Measurements from ENCODE around the gene POMGNT2. TPM values are rescaled to one million over a fixed set of nuclear protein-coding genes. Genes with fewer than 3 reads are reported as not detected.
A peak's percentile ranks its signal among the peaks of the same experiment; 100 is the strongest.

Gene POMGNT2
- total RNA-seq: 10 to 100 TPM in 6 of 8 experiments, 1 to 10 TPM in 2; 4.2 to 41.5 (median 14.2) TPM

DNA sequence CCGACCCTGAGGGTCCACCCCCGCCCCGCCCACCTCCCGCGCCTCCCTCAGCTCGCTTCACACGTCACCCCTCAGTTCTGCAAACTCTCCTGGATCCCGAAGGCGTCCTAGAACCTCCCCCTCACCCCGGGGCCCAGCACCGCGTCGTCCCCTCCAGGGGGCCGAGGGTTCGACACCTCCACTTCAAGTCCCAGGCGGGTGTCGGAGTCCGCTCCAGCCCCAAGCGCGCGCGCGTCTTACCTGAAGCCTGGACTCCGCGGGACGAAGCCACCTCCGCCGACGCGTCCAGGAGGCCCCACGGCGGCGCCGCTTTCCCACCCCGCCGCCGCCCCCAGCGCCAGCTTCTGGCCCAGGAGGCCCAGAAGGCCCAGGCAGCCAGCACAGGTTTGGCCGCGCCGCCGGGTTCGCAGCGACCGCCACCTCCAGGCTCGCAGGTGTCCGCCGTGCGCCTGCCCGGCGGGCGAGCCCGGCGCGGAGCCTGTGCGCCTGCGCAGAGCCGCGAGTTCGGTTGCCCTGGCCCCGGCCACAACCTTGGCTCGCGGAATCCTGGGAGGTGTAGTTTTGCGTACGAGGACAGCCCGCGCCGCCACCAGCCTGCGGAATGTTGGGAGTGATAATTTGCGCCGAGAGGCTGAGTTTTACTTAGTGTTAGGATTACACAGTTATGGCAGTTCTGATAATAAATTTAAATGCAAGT, at the start of gene POMGNT2:
Gene POMGNT2, minus strand, starts transcription at position 484 of the 697 bp plus-strand sequence. CDS start 24,648 bp downstream, outside the sequence.
- H3K27ac ChIP-seq: no peak within 1 kb of the TSS
- peak within 1 kb of the TSS; percentile 65 to 94 (median 74) for H3K4me3 ChIP-seq
- peaks cover 8 to 10% of the 10 kb centered on the region in 2 donors for H3K4me1 ChIP-seq (replicated peaks in 1 of 2)
- WGBS, 10 experiments: 0 to 10% (median 0%) methylated on average over 1 to 10 of the region's 71 CpGs; no CpG with 5 or more reads in 3 of the 10 experiments
- in situ Hi-C loops (cut with MboI; ENCODE audit: low pct_unique_long_range_greater_than_20kb in 2 of 9, low sequenced_read_pairs in 9 of 9, unreplicated experiment in 9 of 9): no loop called here
- peak; percentile 97 to 99 (median 98) for ATAC-seq (replicated peaks in 6 of 8)

DNA sequence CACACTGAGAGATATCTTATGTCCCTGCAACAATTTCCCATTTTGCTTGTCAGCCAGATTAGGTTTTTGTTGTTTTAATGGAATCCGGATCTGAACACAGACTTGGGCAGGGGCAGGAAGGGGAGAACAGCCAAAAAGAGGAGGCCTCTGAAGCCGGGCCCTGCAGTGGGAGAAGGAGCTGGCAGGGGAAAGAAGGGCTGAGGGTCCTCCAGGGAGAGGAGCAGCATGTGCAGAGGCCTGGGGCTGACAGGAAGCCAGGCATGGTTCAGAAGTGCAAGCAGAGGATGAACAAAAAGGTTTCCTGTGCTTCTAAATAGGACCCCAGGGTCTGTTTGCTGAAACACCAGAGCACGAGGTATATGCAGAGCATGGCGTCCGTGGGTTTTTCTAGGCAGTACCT, 49.1 kb upstream of the POMGNT2 start:
- 68 to 100% (median 81%) methylated on average over 2 to 5 of the region's 5 CpGs; no CpG with 5 or more reads in 6 of the 10 experiments for WGBS, 10 experiments
- peak overlapping the region in 1 of 2 donors; percentile 89 for H3K27ac ChIP-seq
- no peak for ATAC-seq (replicated peaks in 6 of 8)
- in situ Hi-C loops (cut with MboI; ENCODE audit: low pct_unique_long_range_greater_than_20kb in 2 of 9, low sequenced_read_pairs in 9 of 9, unreplicated experiment in 9 of 9): loop anchor here in 4 of 9 experiments (10.0 to 25.0 kb wide), 4 partner anchors 190 to 357 kb away; no protein-coding TSS in a partner anchor
- peaks cover 31 to 33% of the 10 kb centered on the region in 2 donors for H3K4me1 ChIP-seq (replicated peaks in 1 of 2)
- H3K4me3 ChIP-seq: no peak overlapping the region

DNA sequence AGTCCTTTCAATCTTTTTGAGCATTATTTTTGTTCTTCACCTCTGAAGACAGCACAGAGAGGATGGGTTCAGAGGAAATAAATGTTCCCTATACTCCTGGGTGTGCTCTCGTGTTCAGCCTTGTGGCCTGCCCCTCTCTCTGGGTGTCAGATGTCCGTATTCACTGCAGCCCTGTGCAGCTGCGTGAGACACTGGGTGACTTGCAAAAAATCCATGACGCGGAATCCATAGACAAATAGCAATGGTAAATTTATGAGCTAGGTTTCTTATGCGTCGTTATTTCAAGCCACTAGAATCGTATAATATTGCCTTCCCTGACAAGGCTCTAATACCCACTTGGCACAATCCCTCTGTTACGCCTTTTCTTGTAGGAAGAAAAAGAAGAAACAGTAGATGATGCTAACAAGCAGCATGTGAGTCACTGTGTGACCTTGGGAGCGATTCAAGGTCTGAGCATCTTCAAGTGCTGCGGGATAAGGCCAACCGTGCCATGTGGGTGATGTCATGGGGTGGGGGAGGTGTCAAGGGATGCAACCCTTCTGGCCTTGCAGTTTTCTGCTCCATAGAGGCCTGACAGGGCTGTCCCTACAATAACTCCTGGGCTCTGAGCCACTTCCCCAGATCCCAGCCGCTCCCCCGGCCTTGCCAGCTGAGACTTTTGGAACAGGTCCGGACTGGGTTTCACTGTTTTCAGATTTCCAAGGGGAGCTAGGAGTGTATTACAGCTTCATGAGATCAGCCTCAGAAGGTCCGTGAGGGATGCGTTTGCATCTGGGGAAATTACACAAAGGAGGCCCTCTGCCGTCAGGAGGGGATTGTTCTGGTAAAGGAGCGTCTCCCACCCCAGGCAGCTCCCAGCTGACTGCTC, 47.6 kb upstream of the POMGNT2 start:
- WGBS, 10 experiments: 5 to 60% (median 31%) methylated on average over 2 to 14 of the region's 19 CpGs
- peak; percentile 78 to 90 (median 86) for ATAC-seq (replicated peaks in 6 of 8)
- H3K4me1 ChIP-seq (replicated peaks in 1 of 2): peaks cover 31 to 33% of the 10 kb centered on the region in 2 donors
- no peak overlapping the region for H3K4me3 ChIP-seq
- in situ Hi-C loops (cut with MboI; ENCODE audit: low pct_unique_long_range_greater_than_20kb in 2 of 9, low sequenced_read_pairs in 9 of 9, unreplicated experiment in 9 of 9): loop anchor here in 4 of 9 experiments (10.0 to 25.0 kb wide), 4 partner anchors 189 to 359 kb away; no protein-coding TSS in a partner anchor
- H3K27ac ChIP-seq: peak overlapping the region; percentile 89 to 94

DNA sequence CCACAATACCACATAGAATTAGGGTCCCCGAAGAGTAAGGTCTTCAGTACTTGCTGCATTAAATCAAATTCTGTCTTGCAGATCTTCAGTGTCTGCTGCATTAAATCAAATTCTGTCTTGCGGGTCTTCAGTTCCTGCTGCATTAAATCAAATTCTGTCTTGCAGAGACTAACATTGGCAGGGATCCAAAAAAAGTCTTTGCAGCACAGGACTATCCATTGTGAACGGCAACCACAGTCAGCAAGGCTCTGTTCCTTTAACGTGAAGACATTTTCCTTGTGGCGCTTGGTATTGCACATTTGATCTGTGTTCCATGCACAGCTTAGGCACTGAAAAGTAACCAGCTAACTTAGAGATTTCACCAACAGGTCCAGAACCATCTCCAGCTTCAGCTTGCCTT, 46.8 kb upstream of the POMGNT2 start:
- in situ Hi-C loops (cut with MboI; ENCODE audit: low pct_unique_long_range_greater_than_20kb in 2 of 9, low sequenced_read_pairs in 9 of 9, unreplicated experiment in 9 of 9): loop anchor here in 4 of 9 experiments (10.0 to 25.0 kb wide), 4 partner anchors 188 to 360 kb away; no protein-coding TSS in a partner anchor
- H3K4me1 ChIP-seq (replicated peaks in 1 of 2): peaks cover 31 to 33% of the 10 kb centered on the region in 2 donors
- H3K4me3 ChIP-seq: no peak overlapping the region
- peak overlapping the region; percentile 89 to 94 for H3K27ac ChIP-seq
- ATAC-seq (replicated peaks in 6 of 8): peak in 7 of 8 experiments; percentile 7 to 33 (median 26)
- WGBS, 10 experiments: 4 to 60% (median 44%) methylated on average over 1 to 5 of the region's 5 CpGs

DNA sequence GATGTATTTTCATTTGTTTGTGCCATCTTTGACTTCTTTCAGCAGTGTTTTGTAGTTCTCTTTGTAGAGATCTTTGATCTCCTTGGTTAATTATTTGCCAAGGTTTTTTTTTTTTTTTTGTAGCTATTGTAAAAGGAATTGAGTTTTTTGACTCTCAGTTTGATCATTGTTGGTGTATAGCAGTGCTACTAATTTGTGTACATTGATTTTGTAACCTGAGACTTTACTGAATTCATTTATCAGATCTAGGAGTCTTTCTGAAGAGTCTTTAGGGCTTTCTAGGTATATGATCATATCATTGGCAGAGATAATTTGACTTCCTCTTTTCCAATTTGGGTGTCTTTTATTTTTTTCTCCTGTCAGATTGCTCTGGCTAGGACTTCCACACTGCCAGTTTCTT, 42.2 kb upstream of the POMGNT2 start:
- Histone ChIP-seq H3K27ac (no peak overlapping the region), H3K4me3 (no peak overlapping the region), H3K4me1 (replicated peaks in 1 of 2) (peaks cover 11 to 13% of the 10 kb centered on the region in 2 donors)
- no peak for ATAC-seq (replicated peaks in 6 of 8)
- in situ Hi-C loops (cut with MboI; ENCODE audit: low pct_unique_long_range_greater_than_20kb in 2 of 9, low sequenced_read_pairs in 9 of 9, unreplicated experiment in 9 of 9): loop anchor here in 1 of 9 experiments (25.0 kb wide), 1 partner anchor 186 kb away; no protein-coding TSS in a partner anchor

DNA sequence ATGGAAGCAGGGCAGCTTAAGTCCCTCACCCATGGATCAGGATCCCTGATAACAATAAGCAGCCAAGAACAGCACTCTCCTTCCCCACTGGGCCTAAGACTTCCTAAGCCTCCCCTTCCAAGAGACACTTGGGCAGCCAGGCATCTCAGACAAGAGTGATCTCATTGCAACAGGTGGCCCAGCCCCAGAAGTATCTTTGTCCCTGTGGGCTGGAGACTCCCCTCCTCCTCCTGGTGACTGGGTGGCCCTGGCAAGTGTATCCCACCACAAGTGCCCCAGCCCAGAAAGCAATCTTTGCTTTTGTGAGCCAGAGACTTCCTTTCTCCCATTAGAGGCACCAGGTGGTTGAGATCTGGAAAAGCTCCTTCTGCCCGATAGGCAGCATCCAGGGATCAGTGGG, 40.7 kb upstream of the POMGNT2 start:
- ATAC-seq (replicated peaks in 6 of 8): no peak
- Histone ChIP-seq H3K4me3 (no peak overlapping the region), H3K4me1 (replicated peaks in 1 of 2) (no peaks in the 10 kb centered on the region), H3K27ac (no peak overlapping the region)
- 38 to 100% (median 85%) methylated on average over 1 of the region's 1 CpG; no CpG with 5 or more reads in 6 of the 10 experiments for WGBS, 10 experiments
- in situ Hi-C loops (cut with MboI; ENCODE audit: low pct_unique_long_range_greater_than_20kb in 2 of 9, low sequenced_read_pairs in 9 of 9, unreplicated experiment in 9 of 9): loop anchor here in 1 of 9 experiments (25.0 kb wide), 1 partner anchor 184 kb away; no protein-coding TSS in a partner anchor

DNA sequence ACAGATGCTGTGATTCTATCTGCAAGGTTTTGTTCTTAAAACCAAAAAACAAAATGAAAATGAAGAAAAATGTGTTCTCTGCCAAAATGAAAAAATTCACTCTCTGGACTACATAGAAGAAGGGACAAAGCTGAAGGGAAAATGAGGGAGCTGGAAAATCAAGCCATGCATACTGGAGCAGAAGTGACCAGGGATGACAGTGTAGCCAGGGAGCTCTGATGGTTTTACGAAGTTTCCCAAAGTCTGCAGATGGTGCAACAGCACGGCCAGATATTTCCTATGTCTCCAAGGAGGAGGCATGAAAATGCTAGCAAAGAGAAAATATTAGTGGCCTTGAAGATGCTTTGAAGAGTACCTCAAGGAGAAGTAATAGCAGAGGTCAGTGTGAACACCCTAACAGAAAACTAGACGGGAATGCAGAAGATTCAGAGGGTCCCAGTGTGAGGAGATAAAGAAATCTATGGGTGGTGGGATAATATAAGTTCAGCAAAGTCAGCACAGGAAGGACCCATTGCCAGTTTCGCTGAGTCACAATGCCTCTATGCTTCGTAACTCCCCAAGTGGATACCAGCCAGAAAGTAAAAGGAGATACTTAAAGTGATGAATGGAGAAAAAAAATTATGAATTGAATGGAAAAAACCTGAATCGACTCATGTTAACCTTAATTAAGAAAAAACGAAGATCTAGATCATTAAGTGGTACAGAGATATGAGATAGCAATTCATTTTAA, 39.0 kb upstream of the POMGNT2 start:
- in situ Hi-C loops (cut with MboI; ENCODE audit: low pct_unique_long_range_greater_than_20kb in 2 of 9, low sequenced_read_pairs in 9 of 9, unreplicated experiment in 9 of 9): loop anchor here in 1 of 9 experiments (25.0 kb wide), 1 partner anchor 183 kb away; no protein-coding TSS in a partner anchor
- 30 to 89% (median 78%) methylated on average over 2 to 7 of the region's 7 CpGs for WGBS, 10 experiments
- Histone ChIP-seq H3K27ac (no peak overlapping the region), H3K4me1 (replicated peaks in 1 of 2) (no peaks in the 10 kb centered on the region), H3K4me3 (no peak overlapping the region)
- peak in 2 of 8 experiments; percentile 44 to 67 for ATAC-seq (replicated peaks in 6 of 8)

DNA sequence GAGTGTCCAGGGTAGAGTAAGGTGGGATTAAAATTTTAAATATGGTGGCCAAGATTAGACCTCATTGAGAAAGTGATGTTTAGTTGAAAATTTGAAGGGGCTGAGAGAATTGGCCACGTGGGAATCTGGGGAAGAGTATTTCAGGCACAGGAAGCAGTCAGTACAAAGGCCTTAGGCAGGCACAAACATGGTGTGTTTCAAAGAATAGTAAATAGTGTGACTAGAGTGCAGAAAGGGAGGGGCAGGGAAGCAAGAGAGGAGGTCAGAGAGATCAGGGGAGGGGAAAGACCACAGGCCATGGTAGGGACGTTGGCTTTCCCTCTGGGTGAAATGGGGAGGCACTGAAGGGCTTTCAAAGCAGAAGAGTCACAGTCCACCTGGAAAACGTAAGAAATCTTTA, 36.6 kb upstream of the POMGNT2 start:
- no peaks in the 10 kb centered on the region for H3K4me1 ChIP-seq (replicated peaks in 1 of 2)
- ATAC-seq (replicated peaks in 6 of 8): no peak
- no peak overlapping the region for H3K27ac ChIP-seq
- WGBS, 10 experiments: 0 to 70% (median 26%) methylated on average over 1 to 3 of the region's 3 CpGs; no CpG with 5 or more reads in 1 of the 10 experiments
- no peak overlapping the region for H3K4me3 ChIP-seq
- in situ Hi-C loops (cut with MboI; ENCODE audit: low pct_unique_long_range_greater_than_20kb in 2 of 9, low sequenced_read_pairs in 9 of 9, unreplicated experiment in 9 of 9): loop anchor here in 1 of 9 experiments (25.0 kb wide), 1 partner anchor 180 kb away; no protein-coding TSS in a partner anchor

DNA sequence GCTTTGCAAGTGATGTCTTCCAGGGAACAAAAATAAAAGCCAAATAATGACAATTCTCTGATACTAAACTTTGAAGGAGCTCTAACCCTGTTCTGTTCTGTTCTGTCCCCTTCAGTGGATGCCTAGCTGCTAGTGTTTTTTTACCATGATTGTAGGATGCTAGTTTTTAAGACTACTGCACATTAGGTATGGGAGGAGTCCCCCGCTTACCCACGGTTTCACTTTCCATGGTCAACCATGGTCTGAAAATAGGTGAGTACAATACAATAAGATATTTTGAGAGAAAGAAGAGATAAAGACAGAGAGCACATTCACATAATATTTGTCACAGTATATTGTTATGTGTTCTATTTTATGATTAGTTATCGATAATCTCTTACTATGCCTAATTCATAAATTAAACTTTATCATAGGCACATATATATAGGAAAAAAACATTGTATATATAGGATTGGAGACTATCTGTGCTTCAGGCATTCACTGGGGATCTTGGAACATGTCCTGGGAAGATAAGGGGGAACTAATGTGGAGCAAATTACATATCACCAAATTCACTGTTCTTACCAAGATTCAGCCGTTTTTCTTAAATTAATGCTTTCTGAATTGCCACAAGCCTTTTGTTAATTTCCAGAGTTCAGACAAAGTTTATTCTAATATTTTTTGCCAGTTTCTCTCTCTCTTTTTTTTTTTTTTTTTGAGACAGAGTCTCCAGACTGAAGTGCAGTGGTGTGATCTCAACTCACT, 32.8 kb upstream of the POMGNT2 start:
- WGBS, 10 experiments: 63 to 100% (median 85%) methylated on average over 2 to 4 of the region's 4 CpGs
- Histone ChIP-seq H3K4me1 (replicated peaks in 1 of 2) (peaks cover 2 to 3% of the 10 kb centered on the region in 2 donors), H3K4me3 (no peak overlapping the region), H3K27ac (no peak overlapping the region)
- in situ Hi-C loops (cut with MboI; ENCODE audit: low pct_unique_long_range_greater_than_20kb in 2 of 9, low sequenced_read_pairs in 9 of 9, unreplicated experiment in 9 of 9): loop anchor here in 1 of 9 experiments (25.0 kb wide), 1 partner anchor 176 kb away; no protein-coding TSS in a partner anchor
- no peak for ATAC-seq (replicated peaks in 6 of 8)

DNA sequence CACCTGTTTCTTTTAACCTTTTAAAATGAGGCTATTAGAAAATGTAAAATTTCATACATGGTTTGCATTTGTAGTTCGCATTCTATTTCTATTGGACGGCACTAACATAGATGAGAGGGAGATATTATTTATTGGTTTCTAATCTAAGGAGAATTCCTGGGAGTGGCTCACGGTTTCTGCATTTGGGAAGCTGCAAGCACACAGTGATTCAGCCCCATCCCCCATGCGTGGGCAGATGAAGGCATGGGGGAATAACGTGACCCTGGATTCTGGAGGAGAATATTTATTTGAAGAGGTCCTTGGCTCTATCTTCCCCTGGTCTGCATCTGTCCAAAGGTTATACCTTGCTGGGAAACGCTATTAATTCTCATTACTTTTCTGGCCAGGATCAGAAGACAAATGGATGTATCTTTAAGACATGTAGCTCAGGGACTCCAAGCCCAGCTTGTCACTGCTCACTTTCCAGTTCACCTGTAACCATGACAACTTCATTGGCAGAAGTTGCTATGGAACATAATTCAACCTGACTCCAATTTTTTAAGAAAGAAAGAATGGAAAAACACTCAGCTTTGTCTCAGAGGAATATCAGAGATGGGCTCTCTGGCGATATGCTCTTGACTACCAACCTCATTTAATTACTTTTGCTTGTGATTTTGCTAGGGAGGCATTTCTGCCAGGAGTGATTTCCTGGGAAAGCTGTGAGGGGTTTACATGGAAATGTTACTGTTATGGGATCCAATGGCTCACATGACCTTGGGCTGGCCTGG, 27.2 kb upstream of the POMGNT2 start:
- Histone ChIP-seq H3K4me1 (replicated peaks in 1 of 2) (peaks cover 12 to 18% of the 10 kb centered on the region in 2 donors), H3K4me3 (no peak overlapping the region), H3K27ac (peak overlapping the region in 1 of 2 donors; percentile 61)
- in situ Hi-C loops (cut with MboI; ENCODE audit: low pct_unique_long_range_greater_than_20kb in 2 of 9, low sequenced_read_pairs in 9 of 9, unreplicated experiment in 9 of 9): loop anchor here in 1 of 9 experiments (25.0 kb wide), 1 partner anchor 171 kb away; no protein-coding TSS in a partner anchor
- 23 to 89% (median 54%) methylated on average over 1 to 6 of the region's 7 CpGs for WGBS, 10 experiments
- peak; percentile 21 to 81 (median 62) for ATAC-seq (replicated peaks in 6 of 8)

DNA sequence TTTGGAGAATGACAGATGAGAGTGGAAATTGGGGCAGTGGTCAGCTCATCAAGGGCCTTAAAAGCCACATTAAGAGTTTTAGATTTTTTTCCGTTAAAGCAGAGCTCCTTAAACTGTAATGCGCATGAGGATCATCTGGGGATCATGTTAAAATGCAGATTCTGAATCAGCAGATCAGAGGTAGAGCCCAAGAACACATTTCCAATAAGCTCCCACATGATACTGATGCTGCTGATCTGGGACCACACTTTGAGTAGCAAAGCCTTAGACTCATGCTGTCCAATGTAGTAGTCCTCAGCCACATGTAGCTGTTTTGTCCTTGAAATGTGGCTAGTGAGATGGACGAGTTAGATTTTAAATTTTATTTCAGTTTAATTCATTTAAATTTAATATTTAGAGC, 26.3 kb upstream of the POMGNT2 start:
- in situ Hi-C loops (cut with MboI; ENCODE audit: low pct_unique_long_range_greater_than_20kb in 2 of 9, low sequenced_read_pairs in 9 of 9, unreplicated experiment in 9 of 9): loop anchor here in 1 of 9 experiments (25.0 kb wide), 1 partner anchor 170 kb away; no protein-coding TSS in a partner anchor
- Histone ChIP-seq H3K4me3 (no peak overlapping the region), H3K4me1 (replicated peaks in 1 of 2) (peaks cover 12 to 18% of the 10 kb centered on the region in 2 donors), H3K27ac (no peak overlapping the region)
- peak in 3 of 8 experiments; percentile 45 to 67 (median 51) for ATAC-seq (replicated peaks in 6 of 8)
- WGBS, 10 experiments: 52 to 89% (median 74%) methylated on average over 1 to 3 of the region's 3 CpGs; no CpG with 5 or more reads in 1 of the 10 experiments
